H1 (cell line): ENCODE data around the gene DEAF1. TPM values are rescaled to one million over a fixed set of nuclear protein-coding genes. Genes with fewer than 3 reads are reported as not detected.

Source experiments
- CTCF ChIA-PET: fragments of 300-600 bp; sonication (Branson Sonifier 250); formaldehyde crosslinking; loops from one replicate; lab custom pipeline; 2021; ENCODE audit not compliant: partially characterized antibody; lab: Charles Lee
- POLR2A ChIA-PET: fragments of 300-600 bp; sonication (Branson Sonifier 250); formaldehyde crosslinking; loops from one replicate; lab custom pipeline; 2021; ENCODE audit warnings: inconsistent platforms; ENCODE audit not compliant: partially characterized antibody; lab: Charles Lee
- DNase-seq, 2 experiments: peaks; one replicate each; pipeline versions ENCODE4 v3.0.0 to v3.0.0-alpha.2; 2010 to 2022; ENCODE audit warnings: low spot score in 2 of 2, low read depth in 1 of 2, mixed read lengths in 1 of 2
- FAIRE-seq: peaks from 2 replicates; lab custom pipeline; 2011; peaks lifted over from hg19 to GRCh38; lab: Jason Lieb, UNC
- H2AFZ ChIP-seq: 2 replicates; pipeline ENCODE4 v1.8.1; 2012; ENCODE audit warnings: low read length, inconsistent platforms
- H2AK5ac ChIP-seq: 2 replicates; pipeline ENCODE4 v1.6.1; 2013; ENCODE audit warnings: low read depth, low read length
- H2BK120ac ChIP-seq: replicated peaks from 2 replicates; pipeline ENCODE3; 2013; ENCODE audit warnings: low read depth, low read length, inconsistent platforms
- H2BK12ac ChIP-seq: 2 replicates; pipeline ENCODE4 v1.6.1; 2013; ENCODE audit warnings: low read depth, low read length
- H2BK15ac ChIP-seq: 2 replicates; pipeline ENCODE4 v1.6.1; 2013; ENCODE audit warnings: low read length
- H2BK20ac ChIP-seq: 2 replicates; pipeline ENCODE4 v1.6.1; 2013; ENCODE audit warnings: low read length
- H2BK5ac ChIP-seq: 2 replicates; pipeline ENCODE4 v1.6.1; 2013; ENCODE audit warnings: low read depth, low read length
- H3K14ac ChIP-seq: 2 replicates; pipeline ENCODE4 v1.6.1; 2013; ENCODE audit warnings: inconsistent platforms; ENCODE audit not compliant: insufficient read length
- H3K18ac ChIP-seq: 2 replicates; pipeline ENCODE4 v1.6.1; 2013; ENCODE audit warnings: low read length; ENCODE audit errors: extremely low read depth
- H3K23ac ChIP-seq: 2 replicates; pipeline ENCODE4 v1.6.1; 2013; ENCODE audit warnings: inconsistent platforms; ENCODE audit not compliant: insufficient read length
- H3K23me2 ChIP-seq: 2 replicates; pipeline ENCODE4 v1.6.1; 2013; ENCODE audit warnings: low read depth, low read length
- H3K27ac ChIP-seq: 2 replicates; pipeline ENCODE4 v1.6.1; 2011; ENCODE audit warnings: low read depth, low read length, inconsistent platforms
- H3K27me3 ChIP-seq, 4 experiments: replicated peaks in 1 of 4; 1 replicate in 1 of 4; 2 replicates in 3 of 4; pipeline versions ENCODE4 v1.6.1 to v1.8.1; 2011 to 2013; ENCODE audit warnings: low read length in 3 of 4, mild to moderate bottlenecking in 3 of 4, inconsistent platforms in 2 of 4, mixed read lengths in 2 of 4, moderate library complexity in 1 of 4; ENCODE audit not compliant: control insufficient read depth in 3 of 4, insufficient read depth in 3 of 4; ENCODE audit errors: extremely low read depth in 1 of 4
- H3K36me3 ChIP-seq, 4 experiments: 2 replicates each; pipeline versions ENCODE4 v1.6.1 to v1.8.1; 2011 to 2013; ENCODE audit warnings: mild to moderate bottlenecking in 4 of 4, low read length in 3 of 4, moderate library complexity in 2 of 4, control low read depth in 1 of 4, inconsistent platforms in 1 of 4; ENCODE audit not compliant: insufficient read depth in 4 of 4, control insufficient read depth in 2 of 4
- H3K4ac ChIP-seq: replicated peaks from 2 replicates; pipeline ENCODE3; 2013; ENCODE audit warnings: low read length, low read depth, mixed read lengths, inconsistent platforms; ENCODE audit not compliant: insufficient read length
- H3K4me1 ChIP-seq, 4 experiments: replicated peaks in 1 of 4; 1 replicate in 1 of 4; 2 replicates in 3 of 4; pipeline versions ENCODE4 v1.6.1 to v1.8.1; 2011 to 2013; ENCODE audit warnings: low read length in 3 of 4, inconsistent platforms in 2 of 4, mixed read lengths in 1 of 4; ENCODE audit not compliant: insufficient read depth in 4 of 4, control insufficient read depth in 3 of 4
- H3K4me2 ChIP-seq, 2 experiments: 2 replicates each; pipeline versions ENCODE4 v1.6.1 to v1.8.1; 2011 to 2013; ENCODE audit warnings: low read depth in 2 of 2, low read length in 2 of 2, control low read depth in 1 of 2, inconsistent platforms in 1 of 2, mild to moderate bottlenecking in 1 of 2; ENCODE audit not compliant: insufficient read depth in 1 of 2
- H3K4me3 ChIP-seq, 4 experiments: fragments of 200-600, 300-600 bp in 1 of 4; sonication (generic), shearing (Covaris generic), sonication (Bioruptor Twin) in 1 of 4; 2 replicates each; pipeline versions ENCODE4 v1.5.1 to v1.8.1; 2011 to 2016; ENCODE audit warnings: low read length in 4 of 4, low read depth in 3 of 4, control low read depth in 2 of 4, inconsistent platforms in 2 of 4, mild to moderate bottlenecking in 2 of 4, mixed read lengths in 1 of 4, moderate library complexity in 1 of 4; ENCODE audit not compliant: insufficient read depth in 2 of 4; ENCODE audit errors: extremely low read depth in 1 of 4
- H3K56ac ChIP-seq: replicated peaks from 2 replicates; pipeline ENCODE3; 2013; ENCODE audit warnings: low read depth, mild to moderate bottlenecking, mixed read lengths, low read length, inconsistent platforms; ENCODE audit not compliant: insufficient read length
- H3K79me1 ChIP-seq: 2 replicates; pipeline ENCODE4 v1.6.1; 2013; ENCODE audit warnings: low read depth, low read length, control low read depth
- H3K79me2 ChIP-seq, 2 experiments: 2 replicates each; pipeline versions ENCODE4 v1.6.1 to v1.8.1; 2012 to 2013; ENCODE audit warnings: low read length in 2 of 2, mild to moderate bottlenecking in 2 of 2, inconsistent platforms in 1 of 2; ENCODE audit not compliant: insufficient read depth in 2 of 2, control insufficient read depth in 1 of 2
- H3K9ac ChIP-seq, 4 experiments: replicated peaks in 1 of 4; 1 replicate in 1 of 4; 2 replicates in 3 of 4; pipeline versions ENCODE4 v1.6.1 to v1.8.1; 2011 to 2013; ENCODE audit warnings: low read depth in 3 of 4, low read length in 3 of 4, control low read depth in 2 of 4, mild to moderate bottlenecking in 2 of 4, moderate library complexity in 2 of 4, inconsistent platforms in 1 of 4; ENCODE audit errors: extremely low read depth in 1 of 4
- H3K9me3 ChIP-seq, 2 experiments: 2 replicates each; pipeline versions ENCODE4 v1.6.1 to v1.8.1; 2012 to 2013; ENCODE audit warnings: mild to moderate bottlenecking in 2 of 2, moderate library complexity in 2 of 2, control low read depth in 1 of 2, inconsistent platforms in 1 of 2, low read depth in 1 of 2, low read length in 1 of 2, mixed read lengths in 1 of 2; ENCODE audit not compliant: insufficient read depth in 2 of 2
- H4K20me1 ChIP-seq, 2 experiments: replicated peaks in 1 of 2; 2 replicates each; pipeline versions ENCODE3 to v1.8.1; 2011 to 2013; ENCODE audit warnings: inconsistent platforms in 2 of 2, low read length in 2 of 2, mild to moderate bottlenecking in 1 of 2; ENCODE audit not compliant: insufficient read depth in 2 of 2, control insufficient read depth in 1 of 2
- H4K5ac ChIP-seq: 2 replicates; pipeline ENCODE4 v1.6.1; 2013; ENCODE audit warnings: low read length, low read depth, mixed read lengths, inconsistent platforms; ENCODE audit not compliant: insufficient read length
- H4K8ac ChIP-seq: 2 replicates; pipeline ENCODE4 v1.8.0; 2013; ENCODE audit warnings: mild to moderate bottlenecking, moderate library complexity, low read length, inconsistent platforms; ENCODE audit not compliant: insufficient read depth; ENCODE audit errors: extremely low read depth
- H4K91ac ChIP-seq: replicated peaks from 2 replicates; pipeline ENCODE3; 2013; ENCODE audit warnings: low read length, mixed read lengths, inconsistent platforms; ENCODE audit not compliant: insufficient read length
- KDM5A ChIP-seq: fragments of 200-600 bp; IDR thresholded peaks from 2 replicates; pipeline ENCODE4 v1.7.1; 2012; ENCODE audit warnings: mild to moderate bottlenecking, low read length, inconsistent platforms, mixed read lengths
- RBBP5 ChIP-seq: IDR thresholded peaks from 2 replicates; pipeline ENCODE4 v1.7.1; 2012; ENCODE audit warnings: low read depth, mild to moderate bottlenecking, inconsistent platforms, low read length, moderate library complexity, borderline replicate concordance
- RFX5 ChIP-seq: IDR thresholded peaks from 2 replicates; pipeline ENCODE4 v1.6.1; 2011; ENCODE audit warnings: low read depth, low read length, improper control_type of control experiment, borderline replicate concordance
- TAF7 ChIP-seq: optimal IDR thresholded peaks from 2 replicates; pipeline ENCODE3; 2011; ENCODE audit warnings: low read depth, mild to moderate bottlenecking, inconsistent platforms, low read length, moderate library complexity, borderline replicate concordance
- WGBS, 2 experiments: shearing (Covaris generic) in 1 of 2; methylation state at CpG; one replicate each; pipeline versions ENCODE4 v1.1.6 to v1.1.7; 2013 to 2015; ENCODE audit warnings: low lambda C conversion rate in 2 of 2, mixed read lengths in 2 of 2, inconsistent platforms in 1 of 2, low coverage in 1 of 2, missing lambda C conversion rate in 1 of 2; ENCODE audit not compliant: insufficient replicate concordance in 2 of 2, insufficient coverage in 1 of 2, insufficient read length in 1 of 2; ENCODE audit errors: extremely low coverage in 1 of 2, missing lambda C conversion rate in 1 of 2; 5-methylcytosine and 5-hydroxymethylcytosine counted together
- polyA plus RNA-seq, 7 experiments: library from polyadenylated mRNA; depleted of rRNA in 3 of 7; stranded (reverse) in 5 of 7; unstranded in 2 of 7; fragments of >200 nt in 5 of 7; fragments of 200-250 nt in 2 of 7; gene quantifications; 1 replicate in 5 of 7; 2 replicates in 1 of 7; 4 replicates in 1 of 7; pipeline versions ENCODE4 v1.2.1 to v1.2.3, GENCODE V29; 2011 to 2013; ENCODE audit warnings: missing spikeins in 2 of 7, mixed read lengths in 2 of 7
- total RNA-seq: library from RNA; stranded (reverse); fragmentation: NEBNext Ultra II Directional; extraction: Animal tissue kit (Norgen Biotek cat#: 25700); gene quantifications from 2 replicates; pipeline ENCODE4 v1.2.1, GENCODE V29; 2021
- TF ChIP-seq, protein P1 (sequence below): IDR thresholded peaks from 2 replicates; pipeline ENCODE4 v1.6.1; 2012; ENCODE audit warnings: inconsistent platforms
- TF ChIP-seq, protein P2 (sequence below): IDR thresholded peaks from 2 replicates; pipeline ENCODE4 v1.6.1; 2012; ENCODE audit warnings: inconsistent platforms

The DEAF1 gene
- total and polyA plus RNA-seq, 2 of the 8 experiments (the other 6 are each of a cell fraction or from before 2014, with no cell fraction given): 47.3 to 58.4 TPM

DNA sequence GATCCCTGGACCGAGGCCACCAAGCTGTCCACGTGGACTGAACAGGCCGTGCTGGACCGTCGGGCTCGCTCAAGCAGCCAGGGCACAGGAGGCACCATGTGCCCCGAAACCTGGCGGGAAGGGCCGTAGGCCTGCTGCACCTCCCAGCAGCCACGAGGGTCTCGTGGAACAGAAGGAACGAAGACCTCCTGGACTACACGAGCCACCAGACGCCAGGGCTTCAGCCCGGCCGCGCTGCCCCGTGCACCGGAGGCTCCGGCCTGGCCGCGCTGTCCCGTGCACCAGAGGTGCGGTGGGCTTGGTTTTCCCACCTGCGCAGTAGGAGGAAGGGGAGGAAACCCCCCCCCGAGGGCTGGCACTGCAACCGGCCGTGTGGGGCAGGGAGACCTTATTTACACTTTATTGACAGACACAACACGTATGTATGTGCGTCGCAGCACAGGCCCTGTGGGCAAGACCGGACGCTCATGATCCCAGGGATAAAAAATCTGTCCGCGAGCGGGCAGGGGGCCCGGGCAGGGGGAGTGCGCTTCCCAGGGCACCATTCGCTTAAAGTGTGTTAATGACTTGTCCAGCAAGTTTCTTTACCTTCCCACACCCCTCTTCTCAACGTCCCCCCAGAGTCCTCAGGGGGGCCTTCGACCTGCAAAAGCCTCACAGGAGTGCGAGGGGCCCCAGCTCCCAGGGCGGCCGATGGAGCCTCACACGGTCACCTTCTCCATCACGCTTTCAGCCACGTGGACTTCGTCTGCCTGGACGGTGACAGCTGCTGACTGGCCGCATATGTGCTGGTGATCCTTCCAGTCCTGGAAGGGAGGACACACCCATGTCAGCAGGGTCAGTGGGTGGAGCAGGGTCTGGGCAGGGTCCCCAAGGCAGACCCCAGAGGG, 50.9 kb downstream of the DEAF1 start:
- Histone ChIP-seq H2BK5ac (peak overlapping the region; percentile 78; the same call in 1 of the 2 replicates), H2BK20ac (no peak overlapping the region), H3K4me3 (no peak overlapping the region), H3K27ac (no peak overlapping the region; the same call in 1 of the 2 replicates), H4K91ac (no peak overlapping the region)
- FAIRE-seq: no peak
- TF ChIP-seq KDM5A: no peak
- no peak for TF ChIP-seq RBBP5
- no peak for TF ChIP-seq TAF7
- TF ChIP-seq, protein P1, sequence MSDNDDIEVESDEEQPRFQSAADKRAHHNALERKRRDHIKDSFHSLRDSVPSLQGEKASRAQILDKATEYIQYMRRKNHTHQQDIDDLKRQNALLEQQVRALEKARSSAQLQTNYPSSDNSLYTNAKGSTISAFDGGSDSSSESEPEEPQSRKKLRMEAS: peak; percentile 32; the same call in 1 of the 2 replicates
- TF ChIP-seq RFX5: no peak
- TF ChIP-seq, protein P2, sequence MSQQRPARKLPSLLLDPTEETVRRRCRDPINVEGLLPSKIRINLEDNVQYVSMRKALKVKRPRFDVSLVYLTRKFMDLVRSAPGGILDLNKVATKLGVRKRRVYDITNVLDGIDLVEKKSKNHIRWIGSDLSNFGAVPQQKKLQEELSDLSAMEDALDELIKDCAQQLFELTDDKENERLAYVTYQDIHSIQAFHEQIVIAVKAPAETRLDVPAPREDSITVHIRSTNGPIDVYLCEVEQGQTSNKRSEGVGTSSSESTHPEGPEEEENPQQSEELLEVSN: peak; percentile 89
- TF ChIP-seq, all 59 proteins: peak for 2
- Histone ChIP-seq H3K56ac (no peak overlapping the region), H3K79me2 (no peaks in the 10 kb centered on the region), H4K8ac (no peak overlapping the region), H3K4me2 (no peak overlapping the region), H2AK5ac (no peak overlapping the region), H3K23ac (no peak overlapping the region), H3K14ac (no peak overlapping the region), H4K5ac (no peak overlapping the region), H3K79me1 (no peaks in the 10 kb centered on the region), H3K36me3 (peaks cover 0 to 3% (median 0%) of the 10 kb centered on the region in 4 experiments; a peak in 1 of 8 replicates), H3K4me1 (peaks cover 0 to 12% (median 8%) of the 10 kb centered on the region in 4 experiments; a peak in 6 of 7 replicates), H3K4ac (no peak overlapping the region), H3K18ac (no peak overlapping the region), H2BK120ac (no peak overlapping the region), H4K20me1 (peaks cover 0 to 6% of the 10 kb centered on the region in 2 experiments), H2BK12ac (no peak overlapping the region), H2AFZ (no peak overlapping the region), H3K23me2 (peaks cover 6% of the 10 kb centered on the region; the same call in 1 of the 2 replicates), H2BK15ac (no peak overlapping the region), H3K9ac (no peak overlapping the region), H3K27me3 (peaks cover 0 to 11% (median 9%) of the 10 kb centered on the region in 4 experiments; a peak in 6 of 7 replicates), H3K9me3 (no peaks in the 10 kb centered on the region; a peak in 1 of 4 replicates)
- WGBS, 2 experiments: 89% methylated on average over 32 of the region's 50 CpGs; no CpG with 5 or more reads in 1 of the 2 experiments
- DNase-seq: no peak
- ChIA-PET POLR2A (interaction anchor here (0.7 kb wide), 1 partner anchor 159 kb away, joined by 3 read pairs; no protein-coding TSS in a partner anchor), CTCF (interaction anchor here (0.5 to 1.3 kb wide), 3 partner anchors 40 to 89 kb away, joined by 3 read pairs; no protein-coding TSS in a partner anchor)
